SU-DHL-6 (cell line): ENCODE data around the gene AACS.

Experiments used
- H2AFZ ChIP-seq: fragments of 200-600 bp; sonication (generic); 2 replicates; pipeline ENCODE4 v1.6.1; 2014; ENCODE audit warnings: low read depth, mild to moderate bottlenecking, moderate library complexity, mixed read lengths, antibody characterized with exemption, low read length; ENCODE audit not compliant: severe bottlenecking
- H3F3A ChIP-seq: fragments of 200-600 bp; shearing (Covaris generic); 2 replicates; pipeline ENCODE4 v1.6.0; 2016; ENCODE audit warnings: antibody characterized with exemption, mild to moderate bottlenecking; ENCODE audit not compliant: insufficient read depth
- H3K27ac ChIP-seq: fragments of 200-600 bp; sonication (generic); 2 replicates; pipeline ENCODE4 v1.5.1; 2016; ENCODE audit warnings: low read depth, mild to moderate bottlenecking, low read length, moderate library complexity, mixed read lengths
- H3K27me3 ChIP-seq: fragments of 200-600 bp; sonication (generic), shearing (Covaris generic); 2 replicates; pipeline ENCODE4 v1.6.0; 2014; ENCODE audit warnings: mild to moderate bottlenecking, low read length
- H3K36me3 ChIP-seq: fragments of 200-600 bp; sonication (generic); 2 replicates; pipeline ENCODE4 v1.6.1; 2014; ENCODE audit warnings: mild to moderate bottlenecking, low read length, mixed read lengths
- H3K4me2 ChIP-seq: fragments of 300-600, 200-600 bp; shearing (Covaris generic), sonication (generic); 2 replicates; pipeline ENCODE4 v1.6.0; 2014; ENCODE audit warnings: low read length, low read depth, mild to moderate bottlenecking; ENCODE audit not compliant: poor library complexity, severe bottlenecking
- H3K4me3 ChIP-seq: fragments of 200-600 bp; sonication (generic); 2 replicates; pipeline ENCODE4 v1.5.1; 2014; ENCODE audit warnings: antibody characterized with exemption, low read length, mild to moderate bottlenecking, mixed read lengths; ENCODE audit not compliant: insufficient read depth, poor library complexity, severe bottlenecking
- H3K79me2 ChIP-seq: fragments of 200-600 bp; sonication (generic); 2 replicates; pipeline ENCODE4 v1.6.1; 2014; ENCODE audit warnings: mild to moderate bottlenecking, low read length, moderate library complexity; ENCODE audit not compliant: insufficient read depth
- H3K9ac ChIP-seq: fragments of 200-600 bp; sonication (generic); 2 replicates; pipeline ENCODE4 v1.7.0; 2014; ENCODE audit warnings: mild to moderate bottlenecking, low read length
- H3K9me2 ChIP-seq: fragments of 200-600 bp; sonication (generic); replicated peaks from 2 replicates; pipeline ENCODE4 v1.6.1; 2014; ENCODE audit warnings: low read length; ENCODE audit not compliant: insufficient read depth
- H3K9me3 ChIP-seq: fragments of 200-600 bp; sonication (generic); 2 replicates; pipeline ENCODE4 v1.6.1; 2014; ENCODE audit warnings: low read length, mixed read lengths; ENCODE audit not compliant: insufficient read depth
- H4K20me1 ChIP-seq: fragments of 200-600 bp; sonication (generic); 2 replicates; pipeline ENCODE4 v1.6.1; 2014; ENCODE audit warnings: low read depth, mild to moderate bottlenecking, antibody characterized with exemption, low read length, moderate library complexity, mixed read lengths
- EZH2phosphoT487 ChIP-seq: fragments of 200-600 bp; sonication (generic), shearing (Covaris generic); conservative IDR thresholded peaks from 2 replicates; pipeline ENCODE4 v1.6.1; 2018; ENCODE audit warnings: mild to moderate bottlenecking, antibody characterized with exemption, low read length, moderate library complexity, mixed read lengths
- TF ChIP-seq, protein P1 (sequence below): fragments of 200-600 bp; sonication (generic); IDR thresholded peaks from one replicate; pipeline ENCODE4 v1.5.1; 2017; ENCODE audit warnings: antibody characterized with exemption, mild to moderate bottlenecking, low read length, moderate library complexity; ENCODE audit not compliant: insufficient read depth, poor library complexity, severe bottlenecking

Gene AACS

DNA sequence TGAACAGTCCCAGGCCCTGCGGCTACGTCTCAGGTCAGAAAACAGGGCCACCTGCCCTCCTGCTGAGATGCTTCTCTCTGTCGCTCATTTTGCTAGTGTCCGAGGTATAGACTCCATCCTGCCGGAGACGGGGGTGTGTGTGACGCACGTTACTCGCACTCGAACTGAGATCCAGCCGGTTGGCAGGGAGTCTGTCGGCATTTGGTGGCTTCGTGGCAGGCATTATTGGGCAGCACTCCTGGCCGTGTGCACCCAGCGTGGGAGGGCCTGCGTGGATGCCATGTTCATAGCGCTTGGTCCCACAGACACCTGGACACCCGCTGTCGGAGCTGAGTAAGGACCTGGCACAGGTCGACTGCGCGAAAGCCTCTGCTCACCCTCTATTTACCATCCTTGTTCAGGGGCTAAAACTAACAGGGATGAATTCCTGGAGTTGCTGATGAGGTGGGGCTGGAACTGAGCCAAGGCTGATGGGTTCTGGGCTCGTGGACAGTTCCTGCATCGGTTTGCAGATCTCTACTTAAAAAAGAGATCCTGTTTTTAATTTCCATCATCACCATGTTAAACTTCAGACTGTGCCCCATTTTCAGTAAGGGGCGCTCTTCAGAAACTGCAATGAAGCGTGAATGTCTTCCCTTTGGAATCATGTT lies 28.6 kb downstream of the AACS start:
- Histone ChIP-seq H4K20me1 (no peaks in the 10 kb centered on the region), H3F3A (no peaks in the 10 kb centered on the region), H3K79me2 (no peaks in the 10 kb centered on the region), H3K36me3 (no peaks in the 10 kb centered on the region), H3K9me2 (no peaks in the 10 kb centered on the region), H3K4me3 (no peak overlapping the region), H3K4me2 (no peak overlapping the region), H3K27ac (no peak overlapping the region), H3K27me3 (no peaks in the 10 kb centered on the region), H2AFZ (no peak overlapping the region), H3K9me3 (no peaks in the 10 kb centered on the region), H3K9ac (no peak overlapping the region)
- no peak for TF ChIP-seq EZH2phosphoT487
- TF ChIP-seq, protein P1, sequence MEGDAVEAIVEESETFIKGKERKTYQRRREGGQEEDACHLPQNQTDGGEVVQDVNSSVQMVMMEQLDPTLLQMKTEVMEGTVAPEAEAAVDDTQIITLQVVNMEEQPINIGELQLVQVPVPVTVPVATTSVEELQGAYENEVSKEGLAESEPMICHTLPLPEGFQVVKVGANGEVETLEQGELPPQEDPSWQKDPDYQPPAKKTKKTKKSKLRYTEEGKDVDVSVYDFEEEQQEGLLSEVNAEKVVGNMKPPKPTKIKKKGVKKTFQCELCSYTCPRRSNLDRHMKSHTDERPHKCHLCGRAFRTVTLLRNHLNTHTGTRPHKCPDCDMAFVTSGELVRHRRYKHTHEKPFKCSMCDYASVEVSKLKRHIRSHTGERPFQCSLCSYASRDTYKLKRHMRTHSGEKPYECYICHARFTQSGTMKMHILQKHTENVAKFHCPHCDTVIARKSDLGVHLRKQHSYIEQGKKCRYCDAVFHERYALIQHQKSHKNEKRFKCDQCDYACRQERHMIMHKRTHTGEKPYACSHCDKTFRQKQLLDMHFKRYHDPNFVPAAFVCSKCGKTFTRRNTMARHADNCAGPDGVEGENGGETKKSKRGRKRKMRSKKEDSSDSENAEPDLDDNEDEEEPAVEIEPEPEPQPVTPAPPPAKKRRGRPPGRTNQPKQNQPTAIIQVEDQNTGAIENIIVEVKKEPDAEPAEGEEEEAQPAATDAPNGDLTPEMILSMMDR, result no peak

GRCh38 chr12:125096894-125097293 lies 31.7 kb downstream of the AACS start:
- Histone ChIP-seq H3K9me2 (no peaks in the 10 kb centered on the region), H3K9ac (no peak overlapping the region), H3K4me3 (no peak overlapping the region), H4K20me1 (no peaks in the 10 kb centered on the region), H3K36me3 (no peaks in the 10 kb centered on the region), H3F3A (no peaks in the 10 kb centered on the region), H3K27me3 (no peaks in the 10 kb centered on the region), H3K4me2 (no peak overlapping the region), H2AFZ (no peak overlapping the region), H3K9me3 (no peaks in the 10 kb centered on the region), H3K27ac (no peak overlapping the region), H3K79me2 (no peaks in the 10 kb centered on the region)
- TF ChIP-seq EZH2phosphoT487, result no peak
- TF ChIP-seq, protein P1, result no peak

DNA sequence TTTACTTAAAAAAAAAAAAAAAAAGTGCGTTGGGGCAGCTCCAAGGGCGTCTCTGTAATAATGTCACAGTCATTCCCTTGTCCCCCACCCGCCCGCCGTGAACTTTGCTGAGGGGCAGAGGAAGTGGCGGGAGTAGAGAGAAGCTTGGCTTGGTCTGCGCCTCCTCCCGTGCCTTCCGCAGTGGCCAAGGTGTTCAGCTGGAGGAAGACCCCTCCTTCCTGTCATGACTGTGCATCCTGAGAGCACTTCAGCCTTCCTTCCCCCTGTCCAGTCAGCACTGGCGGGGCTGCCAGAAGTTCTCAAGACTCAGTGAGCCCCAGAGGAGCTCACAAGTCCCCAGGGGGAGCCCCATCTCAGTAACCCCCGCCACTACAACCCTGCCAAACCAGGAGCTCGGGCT lies 32.2 kb downstream of the AACS start:
- no peaks in the 10 kb centered on the region for H3F3A ChIP-seq
- no peaks in the 10 kb centered on the region for H3K79me2 ChIP-seq
- no peak overlapping the region for H3K4me3 ChIP-seq
- H3K9ac ChIP-seq, result no peak overlapping the region
- no peaks in the 10 kb centered on the region for H3K9me2 ChIP-seq
- no peaks in the 10 kb centered on the region for H3K9me3 ChIP-seq
- H4K20me1 ChIP-seq, result no peaks in the 10 kb centered on the region
- no peaks in the 10 kb centered on the region for H3K36me3 ChIP-seq
- TF ChIP-seq, protein P1, result no peak
- TF ChIP-seq EZH2phosphoT487, result no peak
- H3K27me3 ChIP-seq, result no peaks in the 10 kb centered on the region
- no peak overlapping the region for H3K27ac ChIP-seq
- no peak overlapping the region for H2AFZ ChIP-seq
- no peak overlapping the region for H3K4me2 ChIP-seq
